Heart right ventricle (tissue), 16 donors: ENCODE data around the gene ANKRD42. TPM values are rescaled to one million over a fixed set of nuclear protein-coding genes. Genes with fewer than 3 reads are reported as not detected.
A peak's percentile ranks its signal among the peaks of the same experiment; 100 is the strongest.

Experiments
- ATAC-seq, 8 donors: fragments of 200-7000 bp; cut with Tn5 transposase; one replicate each; pipeline ENCODE4 v1.9.1; 2020; ENCODE audit warnings: mild to moderate bottlenecking in 8 of 8, moderate library complexity in 8 of 8, moderate number of reproducible peaks in 1 of 8
- DNase-seq, 2 donors: peaks; one replicate each; pipeline ENCODE4 v3.0.0-alpha.2; 2020
- H3K27ac ChIP-seq, 10 donors: fragments of 200-600 bp; sonication (generic) in 2 of 10; one replicate each; pipeline versions ENCODE4 v1.5.0 to v1.8.0; 2020 to 2022; ENCODE audit warnings: mild to moderate bottlenecking in 3 of 10
- H3K27me3 ChIP-seq, 7 donors: fragments of 200-600 bp; one replicate each; pipeline ENCODE4 v1.8.0; 2021 to 2022; ENCODE audit warnings: mild to moderate bottlenecking in 2 of 7
- H3K36me3 ChIP-seq, 9 donors: fragments of 200-600 bp; sonication (generic) in 1 of 9; one replicate each; pipeline versions ENCODE4 v1.5.0 to v1.8.0; 2020 to 2022; ENCODE audit warnings: mild to moderate bottlenecking in 2 of 9
- H3K4me1 ChIP-seq, 9 donors: fragments of 200-600 bp; sonication (generic) in 1 of 9; one replicate each; pipeline versions ENCODE4 v1.5.0 to v1.8.0; 2020 to 2022; ENCODE audit warnings: mild to moderate bottlenecking in 4 of 9
- H3K4me3 ChIP-seq, 10 donors: fragments of 200-600 bp; sonication (generic) in 2 of 10; one replicate each; pipeline versions ENCODE4 v1.5.0 to v1.8.0; 2020 to 2022; ENCODE audit warnings: mild to moderate bottlenecking in 7 of 10, moderate library complexity in 2 of 10
- H3K9me3 ChIP-seq, 11 donors: fragments of 200-600 bp in 10 of 11; sonication (generic) in 2 of 11; one replicate each; pipeline versions ENCODE4 v1.5.0 to v1.8.0; 2013 to 2022; ENCODE audit warnings: mild to moderate bottlenecking in 2 of 11, control low read depth in 1 of 11, moderate library complexity in 1 of 11
- WGBS, 2 donors: extraction: QIAGEN DNeasy Blood & Tissue Kit; methylation state at CpG; one replicate each; pipeline ENCODE4 v1.1.7; 2013; ENCODE audit warnings: inconsistent platforms in 1 of 2; 5-methylcytosine and 5-hydroxymethylcytosine counted together
- intact Hi-C, 10 donors: fragments of 100-400 bp; cut with DNase I; formaldehyde crosslinking; loops; one replicate each; pipeline versions ENCODE4 v1.11.1 to v1.14.2; 2022
- polyA plus RNA-seq, 2 donors: library from polyadenylated mRNA; stranded (reverse); fragments of 200-250 nt; gene quantifications; one replicate each; pipeline ENCODE4 v1.2.3, GENCODE V29; 2013
- total RNA-seq, 10 donors: library from RNA; stranded (reverse); fragmentation: NEBNext Ultra II Directional in 3 of 10; extraction: Animal tissue kit (Norgen Biotek cat#: 25700) in 3 of 10; gene quantifications; one replicate each; pipeline versions ENCODE4 v1.2.1 to v1.2.4, GENCODE V29; 2021 to 2023
- TF ChIP-seq, protein P1 (sequence below), 9 donors: fragments of 200-600 bp; sonication (generic) in 2 of 9; IDR thresholded peaks; one replicate each; pipeline versions ENCODE4 v1.5.0 to v1.8.0; 2021 to 2022; ENCODE audit warnings: antibody characterized with exemption in 9 of 9, mild to moderate bottlenecking in 5 of 9, moderate library complexity in 1 of 9
- donor health status: Arrhythmogenic right ventricular cardiomyopathy.
- donor health status: ischemic (EF 13 %, LVEDD 7.1; RV severe dilation, severe dysfunction).
- donor health status: healthy with polysubstance abuse.
- donor health status: DM: no; HTN: yes; CAD: no.
- donor health status: DM: no; HTN: no; CAD: no.
- donor health status: ischemic (EF 25% LVEDD 6.9; RV normal size, moderate dysfunction).
- donor health status: ischemic (EF 25% LVEDD 5.7; RV mildly dilated, moderate dysfunction).
- donor health status: healthy.
- donor health status: DM: yes; HTN: yes; CAD: no.
- donor health status: Ischemic cardiomyopathy.
- donor health status: ischemic (EF 35%, LVEDD 5.7; RV mildly dilated, moderate dysfunction).
- donor health status: nonischemic (EF 11% LVEDD 7.7; RV severe dilation, severe dysfunction).
- donor health status: DM: yes; HTN: yes; CAD: no.
- donor health status: PGD.
- donor health status: ischemic (EF 29% LVEDD 5.4; RV normal size, mild dysfunction).
- donor health status: nonischemic (EF 23%, LVEDD 6.1; RV moderate dilation, normal function).

The ANKRD42 gene
- total and polyA plus RNA-seq, 12 donors = 2.0 to 10.7 (median 5.7) TPM

GRCh38 chr11:83278351-83278750 lies 84.8 kb downstream of the ANKRD42 start:
- Histone ChIP-seq H3K27ac (no peak overlapping the region), H3K4me3 (no peak overlapping the region), H3K36me3 (peaks cover 0 to 73% (median 19%) of the 10 kb centered on the region in 9 donors), H3K4me1 (peaks cover 0 to 26% (median 16%) of the 10 kb centered on the region in 9 donors), H3K27me3 (no peaks in the 10 kb centered on the region), H3K9me3 (no peaks in the 10 kb centered on the region)
- TF ChIP-seq, protein P1, sequence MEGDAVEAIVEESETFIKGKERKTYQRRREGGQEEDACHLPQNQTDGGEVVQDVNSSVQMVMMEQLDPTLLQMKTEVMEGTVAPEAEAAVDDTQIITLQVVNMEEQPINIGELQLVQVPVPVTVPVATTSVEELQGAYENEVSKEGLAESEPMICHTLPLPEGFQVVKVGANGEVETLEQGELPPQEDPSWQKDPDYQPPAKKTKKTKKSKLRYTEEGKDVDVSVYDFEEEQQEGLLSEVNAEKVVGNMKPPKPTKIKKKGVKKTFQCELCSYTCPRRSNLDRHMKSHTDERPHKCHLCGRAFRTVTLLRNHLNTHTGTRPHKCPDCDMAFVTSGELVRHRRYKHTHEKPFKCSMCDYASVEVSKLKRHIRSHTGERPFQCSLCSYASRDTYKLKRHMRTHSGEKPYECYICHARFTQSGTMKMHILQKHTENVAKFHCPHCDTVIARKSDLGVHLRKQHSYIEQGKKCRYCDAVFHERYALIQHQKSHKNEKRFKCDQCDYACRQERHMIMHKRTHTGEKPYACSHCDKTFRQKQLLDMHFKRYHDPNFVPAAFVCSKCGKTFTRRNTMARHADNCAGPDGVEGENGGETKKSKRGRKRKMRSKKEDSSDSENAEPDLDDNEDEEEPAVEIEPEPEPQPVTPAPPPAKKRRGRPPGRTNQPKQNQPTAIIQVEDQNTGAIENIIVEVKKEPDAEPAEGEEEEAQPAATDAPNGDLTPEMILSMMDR (IDR thresholded peaks at IDR 0.05) = no peak
- ATAC-seq = no peak
- intact Hi-C loops = no loop called here
- no peak for DNase-seq

- H3K9me3 ChIP-seq = no peaks in the 10 kb centered on the region
- H3K4me1 ChIP-seq = peaks cover 0 to 44% (median 34%) of the 10 kb centered on the region in 9 donors
- ATAC-seq = no peak
- DNase-seq = no peak
- TF ChIP-seq, protein P1 (IDR thresholded peaks at IDR 0.05) = no peak
- 59 to 77% methylated on average over 1 of the region's 1 CpG for WGBS, 2 donors
- intact Hi-C loops = loop anchor here in 2 of 10 donors (10.0 kb wide), 2 partner anchors 205 to 375 kb away; partner anchors contain the start of genes DDIAS (in 1 of the 2), PRCP (in 1 of the 2) and RAB30 (in 1 of the 2)
- H3K27me3 ChIP-seq = no peaks in the 10 kb centered on the region
- no peak overlapping the region for H3K27ac ChIP-seq
- H3K36me3 ChIP-seq = peaks cover 0 to 54% (median 11%) of the 10 kb centered on the region in 9 donors
- H3K4me3 ChIP-seq = no peak overlapping the region
Observed at GRCh38 chr11:83280256-83280655, 86.7 kb downstream of the ANKRD42 start.

GRCh38 chr11:83282084-83282716 lies 88.7 kb downstream of the ANKRD42 start:
- H3K27me3 ChIP-seq = no peaks in the 10 kb centered on the region

DNA sequence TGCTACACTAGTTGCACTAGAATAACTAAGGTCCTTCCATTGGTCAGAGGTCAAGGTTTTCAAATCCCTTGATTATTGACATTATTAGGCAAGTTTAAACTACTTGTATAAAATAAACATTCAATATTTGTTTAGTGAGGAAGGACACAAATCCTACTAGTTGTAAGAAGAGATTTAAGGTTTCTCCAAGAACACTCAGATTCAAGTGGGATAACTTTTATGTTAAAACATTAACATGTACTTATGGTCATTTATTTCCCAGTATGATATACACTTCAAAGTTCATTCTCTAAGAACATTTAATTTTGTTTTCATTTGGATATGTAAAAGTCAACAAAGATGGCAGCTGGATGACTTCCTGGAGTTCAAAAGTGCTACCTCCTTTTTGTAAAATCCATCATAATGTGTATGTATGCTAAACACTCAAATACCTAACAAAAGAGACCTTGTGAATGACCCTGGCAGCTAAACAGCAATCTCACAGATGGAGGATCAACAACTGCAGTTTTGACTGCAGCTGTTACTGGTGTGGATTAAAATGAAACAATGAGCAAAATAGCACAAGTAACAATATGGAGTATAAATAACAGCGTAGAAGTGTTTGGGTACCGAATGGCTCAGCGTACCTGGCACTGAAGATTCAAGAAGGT lies 91.1 kb downstream of the ANKRD42 start:
- WGBS, 2 donors = 5 to 16% methylated on average over 3 of the region's 3 CpGs
- Histone ChIP-seq H3K36me3 (peaks cover 0 to 11% (median 0%) of the 10 kb centered on the region in 9 donors), H3K4me3 (peak overlapping the region; percentile 56 to 90 (median 80)), H3K4me1 (peaks cover 0 to 44% (median 35%) of the 10 kb centered on the region in 9 donors), H3K9me3 (no peaks in the 10 kb centered on the region), H3K27me3 (no peaks in the 10 kb centered on the region), H3K27ac (peak overlapping the region in 8 of 10 donors; percentile 94 to 99 (median 96))
- TF ChIP-seq, protein P1 (IDR thresholded peaks at IDR 0.05) = no peak
- ATAC-seq (no peak), DNase-seq (no peak)
- intact Hi-C loops = loop anchor here in 2 of 10 donors (10.0 kb wide), 2 partner anchors 210 to 380 kb away; partner anchors contain the start of genes DDIAS (in 1 of the 2), PRCP (in 1 of the 2) and RAB30 (in 1 of the 2)

More at GRCh38 chr11:83282084-83282716, 88.7 kb downstream of the ANKRD42 start:
- TF ChIP-seq, protein P1 (IDR thresholded peaks at IDR 0.05) = no peak
- 49 to 68% methylated on average over 4 of the region's 4 CpGs for WGBS, 2 donors
- ATAC-seq (no peak), DNase-seq (no peak)
- intact Hi-C loops = loop anchor here in 2 of 10 donors (10.0 kb wide), 2 partner anchors 207 to 377 kb away; partner anchors contain the start of genes DDIAS (in 1 of the 2), PRCP (in 1 of the 2) and RAB30 (in 1 of the 2)
- H3K27ac ChIP-seq = no peak overlapping the region
- H3K36me3 ChIP-seq = peaks cover 0 to 35% (median 8%) of the 10 kb centered on the region in 9 donors
- no peak overlapping the region for H3K4me3 ChIP-seq
- H3K9me3 ChIP-seq = no peaks in the 10 kb centered on the region
- peaks cover 0 to 44% (median 35%) of the 10 kb centered on the region in 9 donors for H3K4me1 ChIP-seq
